HepG2 (cell line): Measurements from ENCODE around the gene THRB. TPM values are rescaled to one million over a fixed set of nuclear protein-coding genes. Genes with fewer than 3 reads are reported as not detected.

Source experiments
- BCL6 ChIP-seq: IDR thresholded peaks from 2 replicates; pipeline ENCODE4 v1.6.1; 2016; ENCODE audit warnings: missing genetic modification reagents, missing compliant biosample characterization
- BHLHE40 ChIP-seq: IDR thresholded peaks from 2 replicates; pipeline ENCODE4 v1.6.1; 2011; ENCODE audit warnings: low read length, improper control_type of control experiment
- CEBPB ChIP-seq: IDR thresholded peaks from 2 replicates; pipeline ENCODE4 v1.6.1; 2011; ENCODE audit warnings: low read depth, low read length, improper control_type of control experiment, borderline replicate concordance
- GABPA ChIP-seq, 2 experiments: IDR thresholded peaks; 2 replicates each; pipeline ENCODE4 v1.6.1; 2011 to 2016; ENCODE audit warnings: low read depth in 2 of 2, low read length in 1 of 2, missing biosample characterization in 1 of 2, missing genetic modification characterization in 1 of 2
- HOXA7 ChIP-seq: sonication (generic); formaldehyde crosslinking; IDR thresholded peaks from 2 replicates; pipeline ENCODE4 v1.8.1; 2022; ENCODE audit warnings: mild to moderate bottlenecking, missing genetic modification reagents, moderate library complexity
- IRX3 ChIP-seq: sonication (generic); formaldehyde crosslinking; IDR thresholded peaks from 2 replicates; pipeline ENCODE4 v1.8.1; 2023; ENCODE audit warnings: mild to moderate bottlenecking, low read depth, missing genetic modification reagents, borderline replicate concordance
- ISX ChIP-seq: sonication (generic); formaldehyde crosslinking; conservative IDR thresholded peaks from 2 replicates; pipeline ENCODE4 v1.5.0; 2020; ENCODE audit warnings: missing genetic modification reagents
- MTF1 ChIP-seq: sonication (generic); formaldehyde crosslinking; IDR thresholded peaks from 2 replicates; pipeline ENCODE4 v1.5.0; 2020; ENCODE audit warnings: missing genetic modification reagents
- MZF1 ChIP-seq: sonication (generic); formaldehyde crosslinking; IDR thresholded peaks from 2 replicates; pipeline ENCODE4 v1.8.1; 2023; ENCODE audit warnings: mild to moderate bottlenecking, missing genetic modification reagents, borderline replicate concordance
- PAF1 ChIP-seq: IDR thresholded peaks from 2 replicates; pipeline ENCODE4 v1.6.1; 2016; ENCODE audit warnings: missing genetic modification reagents, missing compliant biosample characterization
- RNF2 ChIP-seq: fragments of 450-650 bp; conservative IDR thresholded peaks from 2 replicates; pipeline ENCODE4 v1.6.1; 2016; ENCODE audit warnings: low read depth
- SMAD1 ChIP-seq: sonication (generic); formaldehyde crosslinking; IDR thresholded peaks from 2 replicates; pipeline ENCODE4 v1.4.0; 2020; ENCODE audit warnings: missing genetic modification reagents, low read depth, mild to moderate bottlenecking, borderline replicate concordance
- SOX6 ChIP-seq, 2 experiments: fragments of 450-650 bp in 1 of 2; sonication (generic) in 1 of 2; formaldehyde crosslinking in 1 of 2; IDR thresholded peaks; 2 replicates each; pipeline versions ENCODE4 v1.4.0 to v1.6.1; 2017 to 2020; ENCODE audit warnings: antibody characterized with exemption in 1 of 2, mild to moderate bottlenecking in 1 of 2, missing genetic modification reagents in 1 of 2
- TRIM24 ChIP-seq: sonication (generic); formaldehyde crosslinking; IDR thresholded peaks from 2 replicates; pipeline ENCODE4 v1.8.0; 2022; ENCODE audit warnings: mild to moderate bottlenecking, missing genetic modification reagents
- ZFP37 ChIP-seq: sonication (generic); formaldehyde crosslinking; IDR thresholded peaks from 2 replicates; pipeline ENCODE4 v1.4.0; 2020; ENCODE audit warnings: missing genetic modification reagents, borderline replicate concordance
- ZNF180 ChIP-seq: sonication (generic); formaldehyde crosslinking; IDR thresholded peaks from 2 replicates; pipeline ENCODE4 v1.4.0; 2020; ENCODE audit warnings: low read depth, missing genetic modification reagents, borderline replicate concordance
- ZNF326 ChIP-seq: sonication (generic); formaldehyde crosslinking; IDR thresholded peaks from 2 replicates; pipeline ENCODE4 v1.4.0; 2020; ENCODE audit warnings: missing genetic modification reagents, borderline replicate concordance
- ZNF383 ChIP-seq: sonication (generic); formaldehyde crosslinking; IDR thresholded peaks from 2 replicates; pipeline ENCODE4 v1.4.0; 2020; ENCODE audit warnings: missing genetic modification reagents, mild to moderate bottlenecking, borderline replicate concordance
- ZNF737 ChIP-seq: sonication (generic); formaldehyde crosslinking; IDR thresholded peaks from 2 replicates; pipeline ENCODE4 v1.5.0; 2020; ENCODE audit warnings: missing genetic modification reagents, mild to moderate bottlenecking, borderline replicate concordance
- ZNF841 ChIP-seq: sonication (generic); formaldehyde crosslinking; IDR thresholded peaks from 2 replicates; pipeline ENCODE4 v1.8.1; 2023; ENCODE audit warnings: missing genetic modification reagents, borderline replicate concordance
- polyA plus RNA-seq, 8 experiments: library from polyadenylated mRNA; depleted of rRNA in 3 of 8; stranded (reverse) in 7 of 8; unstranded in 1 of 8; fragments of >200 nt; fragmentation: Illumina TruSeq in 4 of 8; extraction: Trizol in 4 of 8; gene quantifications; 2 replicates each; pipeline versions ENCODE4 v1.2.1 to v1.2.3, GENCODE V29; 2011 to 2016; ENCODE audit warnings: low read depth in 4 of 8, missing spikeins in 1 of 8, mixed read lengths in 1 of 8; ENCODE audit not compliant: insufficient read depth in 1 of 8
- total RNA-seq, 5 experiments: library from RNA; depleted of rRNA; stranded (reverse); fragments of >200 nt; fragmentation: Illumina TruSeq; extraction: Trizol; gene quantifications; 2 replicates each; pipeline ENCODE4 v1.2.3, GENCODE V29; 2016; ENCODE audit warnings: low read depth in 1 of 5
- TF ChIP-seq, protein P1 (sequence below): IDR thresholded peaks from 2 replicates; pipeline ENCODE4 v1.6.1; 2016; ENCODE audit warnings: mild to moderate bottlenecking, missing biosample characterization, missing genetic modification reagents
- TF ChIP-seq, protein P2 (sequence below): IDR thresholded peaks from 2 replicates; pipeline ENCODE4 v1.4.0; 2020; ENCODE audit warnings: mild to moderate bottlenecking, missing genetic modification reagents

The THRB gene
- total and polyA plus RNA-seq, 2 of the 13 experiments (the other 11 are each of a cell fraction or from before 2014, with no cell fraction given): 4.7 to 22.7 TPM

DNA sequence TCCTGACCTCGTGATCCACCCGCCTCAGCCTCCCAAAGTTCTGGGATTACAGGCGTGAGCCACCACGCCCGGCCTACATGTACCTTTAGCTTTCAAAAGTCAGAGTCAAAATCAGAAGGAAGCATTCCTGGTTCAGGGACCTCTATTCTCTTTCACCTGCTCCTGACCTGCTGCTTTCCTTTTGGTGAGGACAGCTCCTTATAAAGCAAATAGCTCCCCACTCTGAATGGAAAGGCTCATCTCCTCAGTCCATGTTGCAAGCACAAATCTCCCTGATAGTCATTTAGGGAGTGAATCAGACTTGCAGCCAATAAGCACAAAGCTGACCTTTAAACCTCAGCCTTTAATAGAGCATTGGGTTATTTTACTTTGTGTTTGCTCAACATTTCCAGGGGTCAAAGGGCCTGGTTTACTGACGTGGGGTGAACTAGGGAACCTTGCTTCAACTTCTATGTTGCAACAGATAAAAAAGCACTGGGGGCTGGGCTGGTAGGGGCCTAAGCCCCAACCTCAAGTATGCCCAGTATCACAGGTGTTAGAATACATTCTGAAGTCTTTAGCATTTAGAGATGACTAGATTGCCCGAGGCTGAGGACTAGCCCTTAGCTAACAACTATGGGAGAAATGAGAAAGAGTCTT is 43.1 kb downstream of the THRB start (continued):
- TF ChIP-seq ZNF180 (CRISPR knock-in tag) (no peak), SOX6 (IDR thresholded peaks at IDR 0.05) (no peak), SOX6 (CRISPR knock-in tag; IDR thresholded peaks at IDR 0.05) (peak; percentile 96), ZNF737 (no peak), RNF2 (no peak), PAF1 (CRISPR knock-in tag) (no peak), SMAD1 (CRISPR knock-in tag) (no peak), BCL6 (CRISPR knock-in tag) (peak; percentile 91), ZNF841 (CRISPR knock-in tag) (no peak), HOXA7 (no peak), CEBPB (peak; percentile 97), IRX3 (CRISPR knock-in tag) (peak; percentile 14; the same call in 1 of the 2 replicates), ZFP37 (CRISPR knock-in tag) (no peak), BHLHE40 (no peak), GABPA (IDR thresholded peaks at IDR 0.05; ENCODE audit: low read depth, low read length) (no peak), GABPA (CRISPR knock-in tag; IDR thresholded peaks at IDR 0.05; ENCODE audit: low read depth) (peak; percentile 47), ZNF326 (no peak), ZNF383 (no peak), MTF1 (CRISPR knock-in tag) (no peak), TRIM24 (CRISPR knock-in tag) (peak; percentile 90), MZF1 (no peak), ISX (CRISPR knock-in tag) (peak; percentile 69; the same call in 1 of the 2 replicates)
- TF ChIP-seq, protein P1, sequence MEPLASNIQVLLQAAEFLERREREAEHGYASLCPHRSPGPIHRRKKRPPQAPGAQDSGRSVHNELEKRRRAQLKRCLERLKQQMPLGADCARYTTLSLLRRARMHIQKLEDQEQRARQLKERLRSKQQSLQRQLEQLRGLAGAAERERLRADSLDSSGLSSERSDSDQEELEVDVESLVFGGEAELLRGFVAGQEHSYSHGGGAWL: no peak
- TF ChIP-seq, protein P2, sequence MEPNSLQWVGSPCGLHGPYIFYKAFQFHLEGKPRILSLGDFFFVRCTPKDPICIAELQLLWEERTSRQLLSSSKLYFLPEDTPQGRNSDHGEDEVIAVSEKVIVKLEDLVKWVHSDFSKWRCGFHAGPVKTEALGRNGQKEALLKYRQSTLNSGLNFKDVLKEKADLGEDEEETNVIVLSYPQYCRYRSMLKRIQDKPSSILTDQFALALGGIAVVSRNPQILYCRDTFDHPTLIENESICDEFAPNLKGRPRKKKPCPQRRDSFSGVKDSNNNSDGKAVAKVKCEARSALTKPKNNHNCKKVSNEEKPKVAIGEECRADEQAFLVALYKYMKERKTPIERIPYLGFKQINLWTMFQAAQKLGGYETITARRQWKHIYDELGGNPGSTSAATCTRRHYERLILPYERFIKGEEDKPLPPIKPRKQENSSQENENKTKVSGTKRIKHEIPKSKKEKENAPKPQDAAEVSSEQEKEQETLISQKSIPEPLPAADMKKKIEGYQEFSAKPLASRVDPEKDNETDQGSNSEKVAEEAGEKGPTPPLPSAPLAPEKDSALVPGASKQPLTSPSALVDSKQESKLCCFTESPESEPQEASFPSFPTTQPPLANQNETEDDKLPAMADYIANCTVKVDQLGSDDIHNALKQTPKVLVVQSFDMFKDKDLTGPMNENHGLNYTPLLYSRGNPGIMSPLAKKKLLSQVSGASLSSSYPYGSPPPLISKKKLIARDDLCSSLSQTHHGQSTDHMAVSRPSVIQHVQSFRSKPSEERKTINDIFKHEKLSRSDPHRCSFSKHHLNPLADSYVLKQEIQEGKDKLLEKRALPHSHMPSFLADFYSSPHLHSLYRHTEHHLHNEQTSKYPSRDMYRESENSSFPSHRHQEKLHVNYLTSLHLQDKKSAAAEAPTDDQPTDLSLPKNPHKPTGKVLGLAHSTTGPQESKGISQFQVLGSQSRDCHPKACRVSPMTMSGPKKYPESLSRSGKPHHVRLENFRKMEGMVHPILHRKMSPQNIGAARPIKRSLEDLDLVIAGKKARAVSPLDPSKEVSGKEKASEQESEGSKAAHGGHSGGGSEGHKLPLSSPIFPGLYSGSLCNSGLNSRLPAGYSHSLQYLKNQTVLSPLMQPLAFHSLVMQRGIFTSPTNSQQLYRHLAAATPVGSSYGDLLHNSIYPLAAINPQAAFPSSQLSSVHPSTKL (CRISPR knock-in tag): peak; percentile 97
